Adrenal gland (tissue), 12 donors: ENCODE measurements around the gene EIF4G2. TPM values are rescaled to one million over a fixed set of nuclear protein-coding genes. Genes with fewer than 3 reads are reported as not detected.

ENCODE experiments used
- DNase-seq, 7 donors: peaks; one replicate each; pipeline ENCODE4 v3.0.0-alpha.2; 2019 to 2020
- H3K27ac ChIP-seq, 5 donors: fragments of 200-600 bp; sonication (generic) in 4 of 5; 1 replicate in 3 of 5; 2 replicates in 2 of 5; pipeline versions ENCODE4 v1.5.1 to v1.8.0; 2016 to 2020; ENCODE audit warnings: mild to moderate bottlenecking in 1 of 5
- H3K27me3 ChIP-seq: fragments of 200-600 bp; 2 replicates; pipeline ENCODE4 v1.8.0; 2021
- H3K36me3 ChIP-seq, 2 donors: fragments of 200-600 bp; replicated peaks in 1 of 2; 1 replicate in 1 of 2; 2 replicates in 1 of 2; pipeline versions ENCODE4 v1.5.1 to v1.8.0; 2018 to 2022
- H3K4me1 ChIP-seq, 2 donors: fragments of 200-600 bp; replicated peaks in 1 of 2; 1 replicate in 1 of 2; 2 replicates in 1 of 2; pipeline versions ENCODE4 v1.5.1 to v1.8.0; 2018 to 2021
- H3K4me3 ChIP-seq, 4 donors: fragments of 200-600 bp; sonication (generic) in 3 of 4; one replicate each; pipeline ENCODE4 v1.5.1; 2016 to 2018
- H3K9me3 ChIP-seq, 3 donors: fragments of 200-600 bp; sonication (generic) in 1 of 3; replicated peaks in 1 of 3; 1 replicate in 2 of 3; 2 replicates in 1 of 3; pipeline versions ENCODE4 v1.5.1 to v1.8.0; 2016 to 2021
- POLR2A ChIP-seq, 2 donors: fragments of 450-650 bp; IDR thresholded peaks; one replicate each; pipeline ENCODE4 v1.6.1; 2017; ENCODE audit warnings: antibody characterized with exemption in 2 of 2, mild to moderate bottlenecking in 2 of 2, moderate library complexity in 1 of 2
- WGBS, 4 donors: extraction: QIAGEN DNeasy Blood & Tissue Kit in 2 of 4; methylation state at CpG; one replicate each; pipeline versions ENCODE4 v1.1.5 to v1.1.7; 2013 to 2017; 5-methylcytosine and 5-hydroxymethylcytosine counted together
- intact Hi-C, 2 donors: fragments of 100-400 bp; cut with DNase I; formaldehyde crosslinking; loops; one replicate each; pipeline versions ENCODE4 v1.14.1 to v1.15.0; 2022 to 2023
- polyA plus RNA-seq, 3 donors: library from polyadenylated mRNA; stranded (reverse); fragments of 200-250 nt in 2 of 3; fragments of 350-450 nt in 1 of 3; fragmentation: Illumina TruSeq in 1 of 3; extraction: RNeasy Lipid Tissue Mini Kit (QIAGEN cat#74804) in 1 of 3; gene quantifications; one replicate each; pipeline ENCODE4 v1.2.3, GENCODE V29; 2013 to 2014
- total RNA-seq, 9 donors: library from RNA; depleted of rRNA in 4 of 9; stranded (reverse); fragments of >200 nt in 4 of 9; fragments of 120-200 nt in 1 of 9; fragmentation: NEBNext Ultra II Directional in 1 of 9; extraction: Animal tissue kit (Norgen Biotek cat#: 25700) in 1 of 9; gene quantifications; one replicate each; pipeline versions ENCODE4 v1.1.0 to v1.2.4, GENCODE V29; 2013 to 2023
- TF ChIP-seq, protein P1 (sequence below), 6 experiments: fragments of 450-650 bp in 4 of 6; fragments of 200-600 bp in 2 of 6; sonication (generic) in 1 of 6; IDR thresholded peaks; 1 replicate in 5 of 6; 2 replicates in 1 of 6; pipeline versions ENCODE4 v1.5.1 to v1.8.0; 2016 to 2021; ENCODE audit warnings: antibody characterized with exemption in 6 of 6, mild to moderate bottlenecking in 2 of 6, moderate library complexity in 1 of 6
- donor health status: healthy with polysubstance abuse.
- donor health status: Bipolar disorder and iron deficiency.
- donor health status: DM: yes; HTN: yes; CAD: no.
- donor health status: DM: no; HTN: no; CAD: no.
- donor health status: DM: no; HTN: no; CAD: no.
- donor health status: DM: yes; HTN: yes; CAD: no.

EIF4G2 gene
- total and polyA plus RNA-seq, 12 donors: 114 to 1,085 (median 531) TPM

DNA sequence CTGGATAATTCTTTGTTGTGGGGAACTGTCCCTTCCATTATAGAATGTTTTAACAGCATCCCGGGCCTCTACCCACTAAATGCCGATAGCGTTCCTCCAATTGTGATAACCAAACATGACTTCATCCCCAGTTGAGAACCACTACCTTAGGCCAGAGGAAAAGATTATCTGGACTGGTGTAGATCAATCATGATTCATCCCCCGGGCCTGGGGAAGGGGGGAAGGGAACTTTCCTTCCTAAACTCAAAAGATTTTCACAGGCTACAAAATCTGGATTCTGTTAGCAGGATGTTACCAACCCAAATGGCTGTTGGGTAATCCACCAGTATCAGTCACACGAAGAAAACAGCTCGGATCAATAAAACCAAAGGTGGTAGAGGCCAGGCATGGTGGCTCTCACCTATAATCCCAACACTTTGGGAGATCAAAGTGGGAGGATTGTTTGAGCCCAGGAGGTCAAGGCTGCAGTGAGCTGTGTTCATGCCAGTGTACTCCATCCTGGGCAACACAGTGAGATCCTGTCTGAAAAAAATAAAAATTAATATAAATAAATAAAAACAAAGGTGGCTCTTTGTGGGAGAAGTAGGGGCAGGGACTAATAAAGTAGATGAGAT, 47.5 kb downstream of the EIF4G2 start:
- no peak for DNase-seq
- Histone ChIP-seq H3K27ac (no peak overlapping the region), H3K4me1 (no peaks in the 10 kb centered on the region), H3K9me3 (no peaks in the 10 kb centered on the region), H3K27me3 (no peaks in the 10 kb centered on the region), H3K4me3 (no peak overlapping the region), H3K36me3 (peaks cover 6 to 83% of the 10 kb centered on the region in 2 donors)
- no peak for TF ChIP-seq POLR2A (IDR thresholded peaks at IDR 0.05)
- TF ChIP-seq, protein P1, sequence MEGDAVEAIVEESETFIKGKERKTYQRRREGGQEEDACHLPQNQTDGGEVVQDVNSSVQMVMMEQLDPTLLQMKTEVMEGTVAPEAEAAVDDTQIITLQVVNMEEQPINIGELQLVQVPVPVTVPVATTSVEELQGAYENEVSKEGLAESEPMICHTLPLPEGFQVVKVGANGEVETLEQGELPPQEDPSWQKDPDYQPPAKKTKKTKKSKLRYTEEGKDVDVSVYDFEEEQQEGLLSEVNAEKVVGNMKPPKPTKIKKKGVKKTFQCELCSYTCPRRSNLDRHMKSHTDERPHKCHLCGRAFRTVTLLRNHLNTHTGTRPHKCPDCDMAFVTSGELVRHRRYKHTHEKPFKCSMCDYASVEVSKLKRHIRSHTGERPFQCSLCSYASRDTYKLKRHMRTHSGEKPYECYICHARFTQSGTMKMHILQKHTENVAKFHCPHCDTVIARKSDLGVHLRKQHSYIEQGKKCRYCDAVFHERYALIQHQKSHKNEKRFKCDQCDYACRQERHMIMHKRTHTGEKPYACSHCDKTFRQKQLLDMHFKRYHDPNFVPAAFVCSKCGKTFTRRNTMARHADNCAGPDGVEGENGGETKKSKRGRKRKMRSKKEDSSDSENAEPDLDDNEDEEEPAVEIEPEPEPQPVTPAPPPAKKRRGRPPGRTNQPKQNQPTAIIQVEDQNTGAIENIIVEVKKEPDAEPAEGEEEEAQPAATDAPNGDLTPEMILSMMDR (IDR thresholded peaks at IDR 0.05): no peak
- WGBS, 4 donors: 70 to 87% (median 81%) methylated on average over 6 of the region's 6 CpGs
- intact Hi-C loops: no loop called here

DNA sequence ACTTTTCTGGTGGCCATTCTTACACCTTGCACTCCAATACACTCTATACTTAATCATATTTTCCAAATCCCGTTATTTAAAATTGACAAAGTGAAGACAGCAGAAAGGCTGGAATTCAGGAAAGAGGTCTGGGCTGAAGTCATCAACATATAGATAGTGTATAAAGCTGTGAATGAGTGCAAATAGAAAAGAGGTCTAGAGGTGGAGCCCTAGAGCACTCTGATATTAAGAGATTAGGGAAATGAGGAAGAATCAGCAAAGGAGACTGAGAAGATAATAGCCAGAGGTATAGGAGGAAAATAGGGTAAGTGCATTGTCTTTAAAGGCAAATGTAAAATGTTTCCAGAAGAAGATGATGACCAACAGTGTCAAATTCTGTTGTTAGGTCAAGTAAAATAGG, 49.8 kb downstream of the EIF4G2 start:
- no peak for TF ChIP-seq POLR2A (IDR thresholded peaks at IDR 0.05)
- TF ChIP-seq, protein P1 (IDR thresholded peaks at IDR 0.05): no peak
- no peak for DNase-seq
- intact Hi-C loops: no loop called here
- H3K36me3 ChIP-seq: peaks cover 6 to 82% of the 10 kb centered on the region in 2 donors
- WGBS, 4 donors: 81 to 97% (median 91%) methylated on average over 1 of the region's 1 CpG
- no peaks in the 10 kb centered on the region for H3K4me1 ChIP-seq
- H3K27me3 ChIP-seq: no peaks in the 10 kb centered on the region
- no peak overlapping the region for H3K27ac ChIP-seq
- H3K9me3 ChIP-seq: no peaks in the 10 kb centered on the region
- no peak overlapping the region for H3K4me3 ChIP-seq

DNA sequence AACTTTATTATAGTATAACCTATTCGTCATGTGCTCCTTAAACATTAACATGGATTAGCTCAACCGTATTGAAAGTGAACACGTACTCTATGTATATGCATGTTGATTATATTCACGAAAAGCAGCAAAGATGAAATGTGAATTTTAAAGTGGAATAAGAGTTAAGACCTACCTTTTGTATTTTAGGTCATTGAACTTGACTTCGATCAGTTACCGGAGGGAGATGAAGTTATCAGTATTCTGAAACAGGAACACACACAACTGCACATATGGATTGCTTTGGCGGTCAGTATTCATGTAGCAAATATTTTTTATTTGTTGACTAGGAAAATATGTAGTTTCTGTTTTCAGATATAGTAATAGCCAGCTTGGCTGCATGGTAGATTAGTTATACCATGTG, 56.2 kb downstream of the EIF4G2 start:
- DNase-seq: no peak
- Histone ChIP-seq H3K27ac (no peak overlapping the region), H3K9me3 (no peaks in the 10 kb centered on the region), H3K27me3 (no peaks in the 10 kb centered on the region), H3K4me1 (peaks cover 6 to 15% of the 10 kb centered on the region in 2 donors), H3K36me3 (peaks cover 6 to 45% of the 10 kb centered on the region in 2 donors), H3K4me3 (peak overlapping the region in 1 of 4 donors; percentile 91)
- 87 to 90% (median 88%) methylated on average over 7 of the region's 7 CpGs for WGBS, 4 donors
- TF ChIP-seq, protein P1 (IDR thresholded peaks at IDR 0.05): no peak
- TF ChIP-seq POLR2A (IDR thresholded peaks at IDR 0.05): no peak
- intact Hi-C loops: no loop called here

DNA sequence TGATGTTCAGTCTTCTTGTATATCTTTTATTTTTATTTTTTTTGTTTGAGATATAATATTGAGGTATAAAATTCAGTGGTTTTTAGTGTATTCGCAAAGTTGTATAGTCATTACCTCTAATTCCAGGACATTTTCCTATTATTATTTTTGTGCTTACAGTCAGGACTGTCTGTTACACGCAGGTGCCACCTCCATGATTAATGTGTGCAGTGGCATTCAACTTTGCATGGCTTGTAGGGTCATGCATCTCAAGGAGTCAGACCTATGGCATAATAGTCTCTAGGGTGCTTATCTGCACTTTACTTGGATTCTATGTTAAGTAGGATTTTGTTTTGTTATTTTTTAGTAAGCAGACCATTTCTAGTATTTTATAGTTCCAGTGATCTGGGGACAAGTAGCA, 56.7 kb downstream of the EIF4G2 start:
- Histone ChIP-seq H3K27ac (peak overlapping the region in 1 of 5 donors; percentile 98), H3K36me3 (peaks cover 5 to 41% of the 10 kb centered on the region in 2 donors), H3K4me3 (peak overlapping the region in 2 of 4 donors; percentile 60 to 91), H3K9me3 (no peaks in the 10 kb centered on the region), H3K27me3 (no peaks in the 10 kb centered on the region), H3K4me1 (peaks cover 6 to 15% of the 10 kb centered on the region in 2 donors)
- DNase-seq: peak in 1 of 7 donors; percentile 53
- WGBS, 4 donors: 37 to 41% (median 39%) methylated on average over 2 of the region's 2 CpGs
- intact Hi-C loops: no loop called here
- TF ChIP-seq, protein P1 (IDR thresholded peaks at IDR 0.05): no peak
- TF ChIP-seq POLR2A (IDR thresholded peaks at IDR 0.05): no peak
